NCI-H774 (cell line): ENCODE results near the gene SFMBT1.
A peak's percentile ranks its signal among the peaks of the same experiment; 100 is the strongest.
"Not testable (repeated sequence)": the region's sequence is repeated elsewhere in the genome, so short reads cannot be mapped to it uniquely, and the experiment has no call there.

Experiments
- DNase-seq: peaks from one replicate; lab custom pipeline; 2025; lab: John Stamatoyannopoulos, UW

Gene SFMBT1

DNA sequence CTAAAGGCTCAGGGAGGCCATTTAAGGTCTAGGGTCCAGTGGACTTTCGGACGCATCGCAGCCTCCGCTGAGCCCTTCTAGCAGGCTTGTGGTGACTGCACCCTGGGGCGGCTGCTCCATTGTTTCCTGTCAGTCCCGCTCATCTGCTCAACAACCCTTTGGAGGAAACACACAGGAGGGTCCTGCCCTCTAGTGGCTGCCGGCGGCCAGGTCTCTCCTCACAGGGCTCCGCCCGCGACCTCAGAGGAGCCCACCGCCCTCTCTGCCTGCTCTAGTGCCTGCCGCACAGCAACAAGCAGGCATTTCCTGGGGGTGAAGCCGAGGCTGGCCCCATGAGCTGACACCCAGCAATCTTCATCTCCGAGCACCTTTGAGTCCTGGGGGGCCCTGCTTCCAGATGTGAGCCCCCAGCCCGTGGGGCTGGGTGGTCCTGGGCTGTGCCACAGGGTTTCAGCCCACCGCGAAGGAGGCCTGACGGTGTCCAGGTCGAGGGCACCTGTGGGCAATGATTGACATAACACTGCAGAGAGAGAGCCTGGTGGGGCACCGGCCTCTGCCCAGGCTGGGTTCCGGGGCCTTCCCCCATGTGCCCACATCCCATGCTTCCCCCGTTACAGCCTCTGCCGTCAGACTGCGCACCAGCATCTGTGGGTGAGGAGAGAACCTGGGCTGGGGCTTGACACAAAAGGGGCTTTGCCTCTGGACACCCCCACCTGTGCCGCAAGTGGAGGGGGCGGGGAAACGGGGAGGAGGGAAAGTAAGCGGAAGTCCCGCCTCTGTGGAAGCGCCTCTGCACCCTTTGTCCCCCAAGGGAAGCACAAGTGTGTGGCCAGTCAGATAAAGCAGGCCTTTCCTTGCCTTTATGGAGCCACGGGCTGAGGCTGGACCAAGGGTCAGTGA lies 27.0 kb upstream of the SFMBT1 start:
- DNase-seq, result peak; percentile 22

DNA sequence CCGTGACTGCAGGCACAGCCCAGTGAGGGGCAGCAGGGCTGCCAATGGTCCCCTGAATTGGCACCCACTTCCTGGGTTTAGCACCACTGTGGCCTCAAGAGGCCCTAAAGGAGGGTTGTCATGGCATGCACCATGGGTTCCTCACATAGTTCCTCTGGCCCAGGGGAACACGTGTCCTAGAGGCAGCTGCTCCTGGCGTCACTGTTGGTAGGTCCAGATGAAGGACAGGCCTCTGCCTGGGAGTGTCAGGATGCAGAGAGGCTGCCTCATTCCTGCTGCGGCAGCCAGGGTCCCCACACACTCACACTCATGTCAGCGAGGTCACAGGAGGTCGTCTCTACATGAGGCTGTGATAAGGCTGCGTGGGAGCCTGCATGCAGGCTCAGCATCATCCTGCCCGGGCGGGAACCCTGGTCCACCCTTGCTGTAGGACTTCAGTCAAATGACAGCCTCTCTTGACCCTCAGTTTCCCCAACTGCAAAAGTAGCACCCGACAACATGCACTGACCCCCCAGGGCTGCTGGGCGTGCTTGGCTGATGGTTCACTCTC lies 26.1 kb upstream of the SFMBT1 start:
- DNase-seq, result no peak

DNA sequence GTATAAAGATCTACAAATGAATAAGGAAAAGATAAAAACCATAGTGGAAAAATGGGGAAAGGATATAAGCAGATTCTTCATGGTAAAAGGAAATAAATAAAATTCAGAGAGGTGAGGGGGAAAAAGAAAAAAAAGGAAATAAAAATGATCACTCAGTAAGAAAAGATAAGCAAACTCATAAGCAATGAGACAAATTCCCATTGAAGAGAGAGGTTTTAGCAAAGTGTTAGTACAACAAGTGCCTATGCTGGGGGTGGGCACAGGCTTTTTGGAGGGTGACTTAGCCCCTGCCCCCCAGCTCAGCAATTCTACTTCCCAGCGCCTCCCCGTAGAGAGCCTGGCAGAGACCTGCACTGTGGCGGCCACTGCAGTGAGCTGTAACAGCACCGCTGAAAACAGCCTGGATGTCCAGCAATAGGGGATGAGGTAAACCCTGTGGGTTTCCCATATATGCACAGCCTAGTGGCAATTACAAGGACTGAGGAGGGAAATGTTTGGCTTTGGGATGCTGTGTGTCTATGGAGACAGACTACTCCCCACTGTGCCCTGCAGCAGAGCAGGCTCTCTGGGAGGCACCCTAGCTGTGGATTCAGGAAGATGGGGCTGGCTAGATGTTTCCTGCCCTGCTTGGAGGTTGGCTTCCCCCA lies 23.7 kb upstream of the SFMBT1 start:
- no peak for DNase-seq

DNA sequence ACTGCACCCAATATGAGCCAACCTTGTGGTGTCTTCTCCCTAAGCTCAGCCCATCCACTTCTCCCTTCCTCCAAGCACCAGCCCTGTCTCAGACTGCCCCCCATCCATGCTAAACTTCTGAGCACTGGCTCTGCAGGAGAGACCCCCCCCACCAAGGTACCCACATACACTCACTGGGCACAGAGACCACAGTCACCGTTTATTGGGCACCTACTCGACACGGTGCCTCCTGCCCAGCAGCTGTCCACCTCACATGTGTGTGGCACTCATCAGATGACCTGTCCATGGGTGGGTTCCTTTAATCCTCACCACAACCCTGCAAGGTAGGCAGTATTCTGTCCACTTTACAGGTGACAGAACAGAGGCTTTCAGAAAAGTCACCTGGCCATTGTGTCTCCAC lies 22.3 kb upstream of the SFMBT1 start:
- DNase-seq, result no peak

DNA sequence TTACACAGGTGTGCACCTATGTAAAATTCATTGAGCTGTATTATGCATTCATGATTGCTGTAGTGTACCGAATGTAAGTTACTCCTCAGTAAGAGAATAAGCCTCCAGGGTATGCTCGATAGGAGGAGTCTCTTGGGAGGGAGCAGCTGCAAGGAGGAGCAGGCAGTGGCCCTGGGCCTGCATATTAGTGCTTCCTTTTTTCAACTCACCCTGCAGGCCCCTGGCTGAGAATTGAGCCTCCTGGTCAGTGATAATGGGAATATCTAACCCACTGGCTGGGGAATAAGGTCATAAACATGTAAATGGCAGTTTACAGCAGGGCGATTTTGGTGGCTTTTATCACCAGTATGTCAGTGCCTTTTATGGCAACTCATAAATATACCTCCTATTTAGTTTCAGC lies 21.7 kb upstream of the SFMBT1 start:
- DNase-seq, result no peak

DNA sequence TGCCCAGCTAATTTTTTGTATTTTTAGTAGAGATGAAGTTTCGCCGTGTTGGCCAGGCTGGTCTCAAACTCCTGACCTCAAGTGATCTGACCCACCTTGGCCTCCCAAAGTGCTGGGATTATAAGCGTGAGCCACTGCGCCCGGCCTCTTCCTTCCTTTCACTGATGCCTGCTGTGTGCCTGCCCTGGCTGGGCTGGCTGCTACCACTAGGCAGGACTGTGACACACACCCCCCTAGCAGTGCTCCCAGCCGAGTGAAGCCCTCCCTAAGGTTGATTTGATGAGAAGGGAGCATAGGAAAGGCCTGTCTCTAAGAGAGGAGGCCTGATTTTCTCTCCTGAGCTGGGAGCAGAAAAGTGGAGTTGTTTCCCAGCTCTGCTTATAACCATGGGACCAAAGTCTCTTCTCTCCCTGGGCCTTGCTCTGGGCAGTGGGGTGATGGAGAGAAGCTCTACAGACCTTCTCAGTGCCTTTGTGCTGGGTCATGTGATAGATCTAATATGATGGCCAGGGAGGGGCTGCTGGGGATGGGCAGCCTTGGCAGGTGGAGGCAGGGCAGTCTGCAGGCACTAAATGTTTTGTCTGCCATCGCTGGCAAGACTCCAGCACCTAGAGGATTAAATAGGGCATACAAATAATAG lies 20.1 kb upstream of the SFMBT1 start:
- DNase-seq, result no peak

DNA sequence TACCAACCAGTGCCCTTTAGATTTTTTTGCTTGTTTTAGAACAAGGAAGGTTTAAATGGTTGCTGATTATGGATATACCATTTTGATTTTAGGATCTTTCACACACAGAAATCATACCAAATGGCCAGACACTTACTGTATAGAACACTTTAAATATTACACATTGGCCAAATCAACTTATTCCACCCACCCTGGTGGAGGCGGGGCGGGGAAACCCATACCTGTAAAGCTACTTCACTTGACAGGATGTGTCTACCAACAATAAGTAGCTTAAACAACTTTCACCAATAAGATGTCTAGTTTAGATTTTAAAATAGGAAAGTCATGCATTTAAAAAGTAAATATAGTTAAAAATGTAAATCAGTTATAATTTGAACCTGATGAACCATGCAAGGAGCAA lies 17.0 kb upstream of the SFMBT1 start:
- no peak for DNase-seq

DNA sequence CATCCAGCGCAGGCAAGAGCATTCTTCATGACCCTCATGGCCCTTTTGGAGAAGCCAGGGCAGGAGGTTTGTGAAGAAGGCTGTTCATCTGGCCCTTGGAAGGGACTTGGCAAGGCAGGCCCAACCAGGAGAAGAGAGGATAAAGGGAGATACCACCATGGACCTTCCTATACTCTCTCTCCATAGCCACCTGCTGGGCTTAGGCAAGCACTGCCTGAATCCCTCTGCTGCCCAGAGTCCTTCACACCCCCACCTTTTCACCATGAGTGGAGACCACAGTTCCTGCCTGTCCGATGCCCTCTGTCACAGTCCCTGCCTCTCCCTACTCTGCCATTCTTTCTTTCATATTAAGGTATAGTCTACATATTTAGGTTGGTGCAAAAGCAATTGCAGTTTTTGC lies 10.6 kb upstream of the SFMBT1 start:
- no peak for DNase-seq

DNA sequence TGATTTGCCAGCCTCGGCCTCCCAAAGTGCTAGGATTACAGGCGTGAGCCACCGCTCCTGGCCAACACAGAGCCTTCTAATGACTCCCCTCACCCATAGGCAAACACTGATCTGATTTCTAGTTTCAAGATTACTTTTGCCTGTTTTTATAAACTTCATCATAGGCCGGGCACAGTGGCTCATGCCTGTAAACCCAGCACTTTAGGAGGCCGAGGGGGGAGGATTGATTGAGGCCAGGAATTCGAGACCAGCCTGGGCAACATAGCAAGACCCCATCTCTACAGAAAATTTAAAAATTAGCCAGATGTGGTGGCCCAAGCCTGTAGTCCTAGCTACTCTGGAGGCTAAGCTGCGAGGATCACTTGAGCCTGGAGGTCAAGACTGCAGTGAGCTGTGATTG lies 8.4 kb upstream of the SFMBT1 start:
- not testable (repeated sequence) for DNase-seq

DNA sequence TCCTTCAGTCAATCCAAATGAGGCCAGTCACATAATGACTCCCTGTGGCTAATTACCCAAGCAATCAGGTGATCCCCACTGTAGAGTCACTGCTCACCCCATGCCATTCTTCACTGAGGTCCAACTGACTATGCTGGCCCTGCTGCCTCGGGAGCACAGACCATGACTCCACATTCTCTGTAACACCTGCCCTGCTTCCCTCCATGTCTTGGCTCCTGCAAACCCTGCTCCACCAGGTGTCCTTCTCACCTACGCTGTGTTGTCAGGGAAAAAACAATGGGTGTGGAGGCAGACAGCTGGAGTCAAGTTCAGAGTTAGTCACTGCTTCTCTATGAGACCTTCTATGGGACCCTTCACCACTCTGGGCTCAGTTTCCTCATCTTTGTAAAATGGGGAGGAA lies 6.1 kb upstream of the SFMBT1 start:
- DNase-seq, result no peak

DNA sequence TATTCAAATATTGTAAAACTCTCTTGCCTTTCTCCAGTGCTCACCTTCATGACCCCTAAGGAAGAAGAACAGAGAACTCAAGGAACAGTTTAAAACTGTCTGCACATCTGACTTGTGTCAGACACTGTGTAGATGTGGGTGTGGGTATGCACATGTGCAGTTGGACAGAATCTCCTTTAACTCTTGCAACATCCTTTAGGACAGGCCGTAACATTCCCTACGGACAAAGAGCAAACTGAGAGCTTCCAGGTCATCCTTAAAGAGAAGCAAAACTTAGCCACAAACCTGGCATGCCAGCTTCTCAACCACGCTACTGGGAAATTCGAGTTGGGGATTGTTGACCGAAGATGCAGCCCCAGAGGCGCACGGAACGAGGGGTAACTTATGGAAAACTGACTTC lies 4.1 kb upstream of the SFMBT1 start:
- no peak for DNase-seq

DNA sequence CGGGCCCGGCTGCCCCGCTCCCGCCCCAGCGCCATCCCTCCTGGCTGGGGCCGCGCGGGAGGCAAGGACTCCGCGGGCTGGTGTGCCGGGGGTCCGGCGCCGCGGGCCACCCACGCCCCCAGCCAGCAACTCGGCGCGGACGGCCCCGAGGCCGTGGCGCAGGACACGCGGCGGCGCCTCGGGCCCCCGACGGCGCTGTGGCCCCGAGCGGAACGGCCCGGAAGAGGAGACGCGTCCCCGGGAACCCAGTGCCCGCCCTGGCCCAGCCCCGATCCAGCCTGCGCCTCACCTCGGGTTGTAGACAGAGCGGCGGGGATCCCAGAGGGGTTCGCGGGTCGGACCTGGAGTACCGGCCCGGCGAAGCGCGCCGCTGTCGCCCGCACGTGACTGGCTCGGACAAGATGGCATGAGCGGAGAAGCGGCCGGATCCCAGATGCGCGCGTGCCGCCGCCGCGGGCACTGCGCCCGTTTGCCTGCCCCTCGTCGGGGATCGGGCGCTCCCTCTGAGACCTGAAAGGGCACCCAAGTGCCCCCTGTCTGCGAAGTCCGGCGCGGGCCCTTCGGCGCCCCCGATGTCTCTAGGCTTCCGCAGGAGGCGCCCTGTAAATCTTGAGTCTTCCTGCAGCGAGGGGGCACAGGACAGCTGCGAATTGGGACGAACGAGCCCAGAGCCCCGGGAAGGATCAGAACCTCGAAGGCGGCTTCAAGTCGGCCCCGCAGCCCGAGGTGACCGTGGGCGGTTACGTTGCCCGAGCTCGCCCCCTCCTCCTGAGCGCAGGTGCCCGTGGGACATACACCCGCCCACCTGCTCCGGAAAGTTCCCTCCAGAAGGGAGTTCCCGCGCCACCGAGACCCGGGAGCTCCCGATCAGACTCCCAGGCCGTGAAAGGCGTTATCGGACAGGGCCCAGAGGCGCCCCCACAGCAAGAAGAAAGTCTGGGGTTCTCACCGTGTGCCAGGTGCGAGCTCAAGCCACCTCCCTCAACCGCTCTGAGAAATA lies 598 bp upstream of the SFMBT1 start:
- no peak for DNase-seq

DNA sequence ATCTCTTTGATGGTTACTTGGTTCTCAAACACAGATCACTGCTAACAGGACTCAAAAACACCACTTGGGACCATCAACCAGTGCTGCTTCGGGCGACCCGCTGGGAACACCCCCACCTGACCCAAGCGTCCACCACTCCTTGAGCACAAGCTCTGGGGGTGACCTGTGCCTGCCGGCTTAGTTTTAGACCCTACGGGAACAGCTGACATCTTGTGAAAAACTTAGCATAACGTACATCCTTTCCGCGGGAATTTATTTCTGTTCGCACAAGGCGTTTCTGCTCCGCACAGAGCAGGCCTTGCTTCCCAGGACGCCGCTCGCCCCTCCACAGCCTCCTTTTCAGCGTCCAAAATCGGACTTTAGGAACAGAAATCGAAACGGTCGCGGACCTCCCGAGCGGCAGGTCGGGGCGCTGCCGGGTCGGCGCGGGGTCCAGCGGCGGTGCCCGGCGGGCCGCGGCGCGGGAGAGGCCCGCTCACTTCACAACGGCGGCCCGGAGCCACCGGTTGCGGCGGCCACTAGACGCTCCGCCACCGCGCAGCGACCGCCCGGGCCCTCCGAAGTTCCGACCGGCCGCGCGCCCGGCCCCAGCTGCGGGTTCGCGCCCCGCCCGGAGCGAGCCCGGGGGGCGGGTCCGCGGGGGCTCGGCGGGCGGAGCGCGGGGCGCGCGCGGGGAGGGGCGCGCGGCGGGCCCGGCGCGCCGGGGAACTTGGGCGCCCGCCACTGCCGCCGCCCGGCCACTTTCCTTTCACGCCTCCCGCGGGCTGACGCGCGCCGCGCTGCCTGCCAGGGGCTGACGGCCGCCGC lies 959 bp downstream of the SFMBT1 start:
- no peak for DNase-seq

DNA sequence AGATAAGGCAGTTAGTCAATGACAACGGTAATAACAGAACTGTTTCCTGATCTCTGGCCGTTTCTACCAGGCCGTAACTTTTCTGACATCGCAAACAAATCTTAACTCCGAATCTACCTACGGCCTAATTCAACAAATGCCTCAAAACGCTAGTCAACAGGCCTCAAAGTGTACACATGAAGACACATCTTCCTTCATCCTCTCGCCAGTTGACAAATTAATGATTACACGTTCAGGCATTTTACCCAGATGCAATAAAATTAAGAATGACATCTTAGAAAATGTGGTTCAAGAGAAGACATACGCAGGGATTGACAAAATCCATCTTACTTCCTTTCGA lies 1.5 kb downstream of the SFMBT1 start:
- no peak for DNase-seq

DNA sequence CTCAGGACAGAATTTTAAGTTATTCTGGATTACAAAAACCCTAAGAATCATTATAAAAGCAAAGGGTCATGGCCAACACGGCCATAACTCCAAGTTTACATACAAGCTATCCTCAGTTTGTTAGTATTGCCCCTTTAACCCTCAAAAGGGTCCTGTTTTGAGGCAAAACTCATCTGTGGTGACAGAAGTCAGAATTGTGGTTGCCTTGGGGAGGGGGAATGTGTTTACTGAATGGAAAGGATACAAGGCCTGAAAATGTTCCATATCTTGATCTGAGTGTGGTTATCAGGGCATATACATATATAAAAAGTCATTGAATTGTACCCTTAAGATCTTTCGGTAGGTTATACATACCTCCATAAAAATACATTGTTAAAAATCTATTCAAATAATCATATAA lies 2.1 kb downstream of the SFMBT1 start:
- no peak for DNase-seq

DNA sequence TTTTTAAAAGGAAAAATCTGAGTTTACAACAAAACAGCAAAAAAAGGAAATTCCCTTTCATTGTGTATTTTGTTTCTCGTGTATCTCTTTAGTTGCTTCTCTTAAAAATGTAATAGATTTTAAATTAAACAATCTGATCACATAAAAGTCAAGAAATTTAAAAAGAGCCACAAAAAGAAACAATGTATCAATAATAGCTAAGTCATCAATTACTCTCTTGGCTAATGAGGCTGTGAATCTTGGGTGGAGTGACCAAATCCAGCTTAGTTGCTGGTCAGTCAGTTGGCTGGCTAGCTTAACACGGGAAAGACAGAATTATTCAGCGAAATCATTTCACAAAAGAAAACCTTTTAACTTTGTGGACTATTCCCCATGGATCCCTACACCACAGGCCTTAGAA lies 3.2 kb downstream of the SFMBT1 start:
- DNase-seq, result no peak

DNA sequence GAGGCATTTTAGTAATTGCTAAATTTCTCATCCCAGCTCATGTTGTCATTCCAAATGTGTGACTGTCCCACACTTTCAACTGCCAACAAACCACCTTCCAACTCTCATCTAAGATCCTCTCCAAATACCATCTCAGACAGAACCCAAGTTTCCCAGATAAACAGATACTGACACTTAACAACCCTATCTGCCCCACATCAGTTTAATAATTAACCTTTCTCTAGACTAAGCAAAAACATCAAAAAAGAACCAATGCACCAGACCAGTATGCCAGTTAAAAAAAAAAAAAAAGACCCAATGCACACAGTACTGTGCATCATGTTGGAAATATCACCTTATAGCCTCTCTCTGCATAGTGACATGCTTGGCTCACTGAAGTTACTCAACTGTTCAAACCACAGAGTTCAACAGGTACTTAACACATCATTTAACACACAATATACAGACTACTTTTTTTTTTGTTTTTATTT lies 5.5 kb downstream of the SFMBT1 start:
- DNase-seq, result no peak

DNA sequence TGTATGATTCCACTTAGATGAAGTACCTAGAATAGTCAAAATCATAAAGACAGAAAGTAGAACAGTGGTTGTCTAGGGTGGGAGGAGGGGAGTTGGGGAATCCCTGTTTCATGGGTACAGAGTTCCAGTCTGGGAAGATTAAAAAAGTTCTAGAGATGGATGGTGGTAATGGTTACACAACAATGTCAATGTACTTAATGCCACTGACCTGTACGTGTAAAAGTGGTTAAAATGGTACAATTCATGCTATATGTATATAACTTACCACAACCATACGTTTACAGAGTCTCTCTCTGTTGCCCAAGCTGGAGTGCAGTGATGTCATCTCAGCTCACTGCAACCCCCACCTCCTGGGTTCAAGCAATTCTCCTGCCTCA lies 6.5 kb downstream of the SFMBT1 start:
- no peak for DNase-seq

DNA sequence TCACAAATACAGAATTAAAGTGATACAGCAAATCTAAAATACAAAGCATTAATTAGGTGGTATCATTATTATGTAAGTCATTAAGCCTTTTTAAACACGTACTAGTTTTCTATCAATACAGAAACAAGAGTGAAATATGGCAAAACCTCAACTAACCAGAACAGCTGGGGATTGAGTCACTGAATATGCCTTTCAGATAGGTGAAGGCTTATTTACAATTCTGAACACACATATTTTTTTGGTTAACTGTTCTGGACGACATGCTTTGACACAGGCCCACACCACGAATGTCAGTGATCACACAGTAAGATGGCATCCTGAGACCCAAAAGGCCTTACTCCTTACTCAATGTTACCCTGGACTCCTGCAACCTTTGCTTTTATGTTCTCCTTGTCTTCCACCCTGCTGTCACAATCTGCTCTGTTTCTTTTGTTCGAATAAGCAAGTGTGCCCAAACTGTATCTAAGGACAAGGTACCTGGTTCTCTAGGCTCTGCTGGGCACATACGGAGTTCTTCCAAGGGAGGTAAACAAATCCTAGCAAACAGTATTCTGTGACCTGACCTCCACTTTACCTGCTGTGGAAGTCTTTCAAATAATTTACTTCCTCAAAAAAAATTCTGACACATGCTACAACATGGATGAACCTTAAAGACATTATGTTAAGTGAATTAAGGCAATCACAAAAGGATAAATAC lies 7.0 kb downstream of the SFMBT1 start:
- DNase-seq, result no peak
